Measurements from ENCODE around the gene AP3B1.

The AP3B1 gene
- total RNA-seq: 90.9 to 157 (median 102) reads per million in 9 experiments

GRCh38 chr5:78294248-78295034, at the start of gene AP3B1:
TSS of gene AP3B1 (minus strand) at chr5:78294698. CDS start at chr5:78294579, 119 bp downstream.
- Mint-ChIP-seq H3K27me3 (no peaks in the 10 kb centered on the region), H3K9me3 (no peaks in the 10 kb centered on the region), H3K36me3 (ENCODE audit: insufficient read depth) (peaks cover 26% of the 10 kb centered on the region), H3K4me1 (ENCODE audit: low read depth in 2 of 2) (peaks cover 28 to 40% of the 10 kb centered on the region in 2 donors), H3K4me3 (peak within 1 kb of the TSS; percentile 100), H3K27ac (peak within 1 kb of the TSS; percentile 100)
- DNase-seq (peak; percentile 95 to 96 (median 96)), ATAC-seq (replicated peaks) (peak; percentile 91)

GRCh38 chr5:78341440-78341839, 46.9 kb upstream of the AP3B1 start:
- Mint-ChIP-seq H3K9me3 (no peaks in the 10 kb centered on the region), H3K27me3 (peaks cover 9 to 15% of the 10 kb centered on the region in 2 donors), H3K4me3 (no peak overlapping the region), H3K36me3 (ENCODE audit: insufficient read depth) (no peaks in the 10 kb centered on the region), H3K4me1 (ENCODE audit: low read depth in 2 of 2) (no peaks in the 10 kb centered on the region), H3K27ac (no peak overlapping the region)
- ATAC-seq (replicated peaks): no peak
- no peak for DNase-seq

- Mint-ChIP-seq H3K27me3 (peaks cover 8 to 23% of the 10 kb centered on the region in 2 donors), H3K27ac (no peak overlapping the region), H3K4me1 (ENCODE audit: low read depth in 2 of 2) (no peaks in the 10 kb centered on the region), H3K36me3 (ENCODE audit: insufficient read depth) (no peaks in the 10 kb centered on the region), H3K9me3 (no peaks in the 10 kb centered on the region), H3K4me3 (no peak overlapping the region)
- no peak for ATAC-seq (replicated peaks)
- DNase-seq: no peak
Observed at GRCh38 chr5:78339617-78340436, 45.3 kb upstream of the AP3B1 start.

GRCh38 chr5:78336698-78337097, 42.2 kb upstream of the AP3B1 start:
- Mint-ChIP-seq H3K9me3 (no peaks in the 10 kb centered on the region), H3K27ac (no peak overlapping the region), H3K4me1 (ENCODE audit: low read depth in 2 of 2) (no peaks in the 10 kb centered on the region), H3K36me3 (ENCODE audit: insufficient read depth) (no peaks in the 10 kb centered on the region), H3K27me3 (peaks cover 21 to 32% of the 10 kb centered on the region in 2 donors), H3K4me3 (no peak overlapping the region)
- no peak for DNase-seq
- no peak for ATAC-seq (replicated peaks)

GRCh38 chr5:78335976-78336375, 41.5 kb upstream of the AP3B1 start:
- no peaks in the 10 kb centered on the region for H3K4me1 Mint-ChIP-seq (ENCODE audit: low read depth in 2 of 2)
- ATAC-seq (replicated peaks): no peak
- no peak overlapping the region for H3K27ac Mint-ChIP-seq
- H3K4me3 Mint-ChIP-seq: no peak overlapping the region
- DNase-seq: no peak
- peaks cover 28 to 40% of the 10 kb centered on the region in 2 donors for H3K27me3 Mint-ChIP-seq
- H3K9me3 Mint-ChIP-seq: no peaks in the 10 kb centered on the region
- no peaks in the 10 kb centered on the region for H3K36me3 Mint-ChIP-seq (ENCODE audit: insufficient read depth)

- DNase-seq: no peak
- Mint-ChIP-seq H3K9me3 (no peaks in the 10 kb centered on the region), H3K4me1 (ENCODE audit: low read depth in 2 of 2) (no peaks in the 10 kb centered on the region), H3K27me3 (peaks cover 29 to 41% of the 10 kb centered on the region in 2 donors), H3K36me3 (ENCODE audit: insufficient read depth) (no peaks in the 10 kb centered on the region), H3K27ac (no peak overlapping the region), H3K4me3 (no peak overlapping the region)
- no peak for ATAC-seq (replicated peaks)
Observed at GRCh38 chr5:78334811-78335210, 40.3 kb upstream of the AP3B1 start.

GRCh38 chr5:78331523-78332080, 37.1 kb upstream of the AP3B1 start:
- H3K36me3 Mint-ChIP-seq (ENCODE audit: insufficient read depth): no peaks in the 10 kb centered on the region
- no peak overlapping the region for H3K4me3 Mint-ChIP-seq
- peaks cover 36 to 43% of the 10 kb centered on the region in 2 donors for H3K27me3 Mint-ChIP-seq
- H3K9me3 Mint-ChIP-seq: no peaks in the 10 kb centered on the region
- ATAC-seq (replicated peaks): no peak
- H3K4me1 Mint-ChIP-seq (ENCODE audit: low read depth in 2 of 2): no peaks in the 10 kb centered on the region
- H3K27ac Mint-ChIP-seq: no peak overlapping the region
- DNase-seq: no peak

GRCh38 chr5:78328585-78329173, 34.2 kb upstream of the AP3B1 start:
- no peak for DNase-seq
- no peaks in the 10 kb centered on the region for H3K9me3 Mint-ChIP-seq
- H3K4me3 Mint-ChIP-seq: no peak overlapping the region
- ATAC-seq (replicated peaks): no peak
- H3K27ac Mint-ChIP-seq: no peak overlapping the region
- no peaks in the 10 kb centered on the region for H3K4me1 Mint-ChIP-seq (ENCODE audit: low read depth in 2 of 2)
- H3K36me3 Mint-ChIP-seq (ENCODE audit: insufficient read depth): no peaks in the 10 kb centered on the region
- H3K27me3 Mint-ChIP-seq: peaks cover 24 to 26% of the 10 kb centered on the region in 2 donors

- DNase-seq: no peak
- ATAC-seq (replicated peaks): no peak
- no peaks in the 10 kb centered on the region for H3K4me1 Mint-ChIP-seq (ENCODE audit: low read depth in 2 of 2)
- no peaks in the 10 kb centered on the region for H3K9me3 Mint-ChIP-seq
- no peaks in the 10 kb centered on the region for H3K36me3 Mint-ChIP-seq (ENCODE audit: insufficient read depth)
- H3K27ac Mint-ChIP-seq: no peak overlapping the region
- peaks cover 24 to 26% of the 10 kb centered on the region in 2 donors for H3K27me3 Mint-ChIP-seq
- no peak overlapping the region for H3K4me3 Mint-ChIP-seq
Observed at GRCh38 chr5:78327761-78328510, 33.4 kb upstream of the AP3B1 start.

- DNase-seq (no peak), ATAC-seq (replicated peaks) (no peak)
- H3K9me3 Mint-ChIP-seq: no peaks in the 10 kb centered on the region
- H3K4me1 Mint-ChIP-seq (ENCODE audit: low read depth in 2 of 2): no peaks in the 10 kb centered on the region
- H3K27ac Mint-ChIP-seq: no peak overlapping the region
- no peak overlapping the region for H3K4me3 Mint-ChIP-seq
- peaks cover 24% of the 10 kb centered on the region in 2 donors for H3K27me3 Mint-ChIP-seq
- no peaks in the 10 kb centered on the region for H3K36me3 Mint-ChIP-seq (ENCODE audit: insufficient read depth)
Observed at GRCh38 chr5:78326930-78327329, 32.4 kb upstream of the AP3B1 start.

- ATAC-seq (replicated peaks): no peak
- no peaks in the 10 kb centered on the region for H3K9me3 Mint-ChIP-seq
- no peak overlapping the region for H3K27ac Mint-ChIP-seq
- H3K36me3 Mint-ChIP-seq (ENCODE audit: insufficient read depth): no peaks in the 10 kb centered on the region
- H3K27me3 Mint-ChIP-seq: peaks cover 14 to 19% of the 10 kb centered on the region in 2 donors
- no peak for DNase-seq
- H3K4me3 Mint-ChIP-seq: no peak overlapping the region
- H3K4me1 Mint-ChIP-seq (ENCODE audit: low read depth in 2 of 2): no peaks in the 10 kb centered on the region
Observed at GRCh38 chr5:78323241-78323640, 28.7 kb upstream of the AP3B1 start.

- peak in 1 of 3 experiments; percentile 10 for DNase-seq
Observed at GRCh38 chr5:78320401-78320800, 25.9 kb upstream of the AP3B1 start.

GRCh38 chr5:78318337-78318736, 23.8 kb upstream of the AP3B1 start:
- H3K4me3 Mint-ChIP-seq: no peak overlapping the region
- H3K4me1 Mint-ChIP-seq (ENCODE audit: low read depth in 2 of 2): no peaks in the 10 kb centered on the region
- H3K27ac Mint-ChIP-seq: no peak overlapping the region
- DNase-seq (no peak), ATAC-seq (replicated peaks) (no peak)
- no peaks in the 10 kb centered on the region for H3K9me3 Mint-ChIP-seq
- peaks cover 8 to 11% of the 10 kb centered on the region in 2 donors for H3K27me3 Mint-ChIP-seq
- H3K36me3 Mint-ChIP-seq (ENCODE audit: insufficient read depth): no peaks in the 10 kb centered on the region

More at GRCh38 chr5:78320401-78320800, 25.9 kb upstream of the AP3B1 start:
- H3K4me3 Mint-ChIP-seq: no peak overlapping the region
- H3K4me1 Mint-ChIP-seq (ENCODE audit: low read depth in 2 of 2): no peaks in the 10 kb centered on the region
- no peak overlapping the region for H3K27ac Mint-ChIP-seq
- H3K36me3 Mint-ChIP-seq (ENCODE audit: insufficient read depth): no peaks in the 10 kb centered on the region
- H3K9me3 Mint-ChIP-seq: no peaks in the 10 kb centered on the region
- no peak for ATAC-seq (replicated peaks)
- H3K27me3 Mint-ChIP-seq: peaks cover 7 to 17% of the 10 kb centered on the region in 2 donors
